H1 (cell line): ENCODE measurements around the gene RELN.

Experiments
- CEBPB ChIP-seq: IDR thresholded peaks from 2 replicates; pipeline ENCODE4 v1.6.1; 2012; ENCODE audit warnings: low read depth, low read length
- EZH2 ChIP-seq: fragments of 200-600 bp; sonication (generic); IDR thresholded peaks from 2 replicates; pipeline ENCODE4 v1.7.1; 2012; ENCODE audit warnings: low read depth, mild to moderate bottlenecking, moderate library complexity, low read length, inconsistent platforms; ENCODE audit not compliant: severe bottlenecking
- JUND ChIP-seq: IDR thresholded peaks from 2 replicates; pipeline ENCODE4 v1.6.1; 2011; ENCODE audit warnings: mild to moderate bottlenecking, improper control_type of control experiment, low read length
- KDM1A ChIP-seq: fragments of 200-600, 300-600 bp; sonication (generic); IDR thresholded peaks from 2 replicates; pipeline ENCODE4 v1.7.1; 2016; ENCODE audit warnings: mild to moderate bottlenecking, low read length, borderline replicate concordance
- MAFK ChIP-seq: IDR thresholded peaks from 2 replicates; pipeline ENCODE4 v1.6.1; 2012; ENCODE audit warnings: low read depth, mild to moderate bottlenecking, improper control_type of control experiment, low read length
- NRF1 ChIP-seq: IDR thresholded peaks from 2 replicates; pipeline ENCODE4 v1.6.1; 2011; ENCODE audit warnings: mild to moderate bottlenecking, low read depth, low read length, improper control_type of control experiment
- POLR2AphosphoS5 ChIP-seq: IDR thresholded peaks from 2 replicates; pipeline ENCODE4 v1.6.1; 2011; ENCODE audit warnings: low read depth, low read length
- RAD21 ChIP-seq, 2 experiments: IDR thresholded peaks in 1 of 2; conservative IDR thresholded peaks in 1 of 2; 2 replicates each; pipeline ENCODE4 v1.6.1; 2011; ENCODE audit warnings: low read depth in 2 of 2, low read length in 2 of 2, improper control_type of control experiment in 1 of 2, inconsistent platforms in 1 of 2, mild to moderate bottlenecking in 1 of 2, moderate library complexity in 1 of 2
- RFX5 ChIP-seq: IDR thresholded peaks from 2 replicates; pipeline ENCODE4 v1.6.1; 2011; ENCODE audit warnings: low read depth, low read length, improper control_type of control experiment, borderline replicate concordance
- SAP30 ChIP-seq: fragments of 300-600 bp; sonication (generic); IDR thresholded peaks from 2 replicates; pipeline ENCODE4 v1.7.1; 2012; ENCODE audit warnings: low read length, moderate library complexity, mild to moderate bottlenecking, inconsistent platforms; ENCODE audit not compliant: insufficient read depth, insufficient replicate concordance
- TCF12 ChIP-seq: IDR thresholded peaks from 2 replicates; pipeline ENCODE4 v1.6.1; 2011; ENCODE audit warnings: low read depth, mild to moderate bottlenecking, low read length
- USF2 ChIP-seq: IDR thresholded peaks from 2 replicates; pipeline ENCODE4 v1.6.1; 2011; ENCODE audit warnings: low read length, improper control_type of control experiment
- YY1 ChIP-seq: IDR thresholded peaks from 2 replicates; pipeline ENCODE4 v1.6.1; 2011; ENCODE audit warnings: low read depth, mild to moderate bottlenecking, low read length
- TF ChIP-seq, protein P1 (sequence below), 3 experiments: IDR thresholded peaks; 1 replicate in 2 of 3; 2 replicates in 1 of 3; pipeline versions ENCODE4 v1.5.1 to v1.6.1; 2011; ENCODE audit warnings: low read length in 3 of 3, mild to moderate bottlenecking in 3 of 3, inconsistent platforms in 2 of 3, low read depth in 1 of 3, moderate library complexity in 1 of 3; ENCODE audit not compliant: insufficient read depth in 1 of 3; ENCODE audit errors: control extremely low read depth in 1 of 3

DNA sequence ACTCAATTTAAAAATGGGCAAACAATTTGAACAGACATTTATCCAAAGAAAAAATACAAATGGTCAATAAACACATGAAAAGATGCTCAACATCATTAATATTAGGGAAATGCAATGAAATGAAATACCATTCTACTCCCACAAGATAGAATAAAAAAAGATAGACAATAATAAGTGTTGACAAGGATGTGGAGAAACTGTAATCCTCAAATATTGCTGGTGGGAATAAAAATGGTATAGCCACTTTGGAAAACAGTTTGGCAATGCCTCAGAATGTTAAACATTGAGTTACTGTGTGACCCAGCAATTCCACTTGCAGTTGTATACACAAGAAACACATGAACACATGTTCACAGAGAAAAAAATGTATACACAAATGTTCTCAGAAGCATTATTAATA is 197.6 kb downstream of the RELN start:
- TF ChIP-seq, protein P1, sequence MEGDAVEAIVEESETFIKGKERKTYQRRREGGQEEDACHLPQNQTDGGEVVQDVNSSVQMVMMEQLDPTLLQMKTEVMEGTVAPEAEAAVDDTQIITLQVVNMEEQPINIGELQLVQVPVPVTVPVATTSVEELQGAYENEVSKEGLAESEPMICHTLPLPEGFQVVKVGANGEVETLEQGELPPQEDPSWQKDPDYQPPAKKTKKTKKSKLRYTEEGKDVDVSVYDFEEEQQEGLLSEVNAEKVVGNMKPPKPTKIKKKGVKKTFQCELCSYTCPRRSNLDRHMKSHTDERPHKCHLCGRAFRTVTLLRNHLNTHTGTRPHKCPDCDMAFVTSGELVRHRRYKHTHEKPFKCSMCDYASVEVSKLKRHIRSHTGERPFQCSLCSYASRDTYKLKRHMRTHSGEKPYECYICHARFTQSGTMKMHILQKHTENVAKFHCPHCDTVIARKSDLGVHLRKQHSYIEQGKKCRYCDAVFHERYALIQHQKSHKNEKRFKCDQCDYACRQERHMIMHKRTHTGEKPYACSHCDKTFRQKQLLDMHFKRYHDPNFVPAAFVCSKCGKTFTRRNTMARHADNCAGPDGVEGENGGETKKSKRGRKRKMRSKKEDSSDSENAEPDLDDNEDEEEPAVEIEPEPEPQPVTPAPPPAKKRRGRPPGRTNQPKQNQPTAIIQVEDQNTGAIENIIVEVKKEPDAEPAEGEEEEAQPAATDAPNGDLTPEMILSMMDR (IDR thresholded peaks at IDR 0.05; ENCODE audit: control extremely low read depth in 1 of 3, insufficient read depth in 1 of 3, low read depth in 1 of 3, low read length in 3 of 3) = no peak
- TF ChIP-seq USF2 (no peak), EZH2 (no peak), KDM1A (no peak), POLR2AphosphoS5 (no peak), YY1 (no peak), MAFK (no peak), NRF1 (no peak), JUND (no peak), TCF12 (no peak), RFX5 (no peak), SAP30 (no peak), CEBPB (no peak), RAD21 (IDR thresholded peaks at IDR 0.05 in 1 of 2, conservative IDR thresholded peaks at IDR 0.05 in 1 of 2; ENCODE audit: low read depth in 2 of 2, low read length in 2 of 2) (no peak)
